DOHH2 (cell line): Measurements from ENCODE around the gene COL5A1.

ENCODE experiments used
- H3F3A ChIP-seq: fragments of 200-600 bp; sonication (generic), shearing (Covaris generic); 2 replicates; pipeline ENCODE4 v1.6.0; 2016; ENCODE audit warnings: antibody characterized with exemption, mild to moderate bottlenecking; ENCODE audit not compliant: control insufficient read depth, insufficient read depth
- H3K27ac ChIP-seq: fragments of 200-600 bp; sonication (generic); 2 replicates; pipeline ENCODE4 v1.5.1; 2014; ENCODE audit warnings: low read depth, mild to moderate bottlenecking, low read length, moderate library complexity
- H3K27me3 ChIP-seq: fragments of 200-600 bp; sonication (generic); 2 replicates; pipeline ENCODE4 v1.6.1; 2014; ENCODE audit warnings: mild to moderate bottlenecking, low read length, mixed read lengths; ENCODE audit not compliant: control insufficient read depth
- H3K36me3 ChIP-seq: fragments of 200-600 bp; sonication (generic); 2 replicates; pipeline ENCODE4 v1.6.1; 2014; ENCODE audit warnings: mild to moderate bottlenecking, low read length, moderate library complexity, mixed read lengths; ENCODE audit not compliant: control insufficient read depth
- H3K4me1 ChIP-seq: fragments of 200-600 bp; sonication (generic); 2 replicates; pipeline ENCODE4 v1.6.1; 2014; ENCODE audit warnings: mild to moderate bottlenecking, low read length, mixed read lengths; ENCODE audit not compliant: control insufficient read depth
- H3K4me2 ChIP-seq: fragments of 200-600 bp; sonication (generic); 2 replicates; pipeline ENCODE4 v1.6.0; 2014; ENCODE audit warnings: mild to moderate bottlenecking, low read length, moderate library complexity
- H3K4me3 ChIP-seq: fragments of 200-600 bp; sonication (generic); 2 replicates; pipeline ENCODE4 v1.5.1; 2014; ENCODE audit warnings: mild to moderate bottlenecking, low read length, mixed read lengths
- H3K79me2 ChIP-seq: fragments of 200-600 bp; sonication (generic); 2 replicates; pipeline ENCODE4 v1.6.1; 2014; ENCODE audit warnings: mild to moderate bottlenecking, low read length, mixed read lengths; ENCODE audit not compliant: control insufficient read depth
- H3K9me2 ChIP-seq: fragments of 200-600 bp; sonication (generic); replicated peaks from 2 replicates; pipeline ENCODE4 v1.6.1; 2014; ENCODE audit warnings: mild to moderate bottlenecking, low read length, mixed read lengths; ENCODE audit not compliant: control insufficient read depth
- H3K9me3 ChIP-seq: fragments of 200-600 bp; sonication (generic); 2 replicates; pipeline ENCODE4 v1.6.1; 2014; ENCODE audit warnings: antibody characterized with exemption, low read length, mixed read lengths; ENCODE audit not compliant: control insufficient read depth, insufficient read depth
- H4K20me1 ChIP-seq: fragments of 200-600 bp; sonication (generic); 2 replicates; pipeline ENCODE4 v1.6.0; 2014; ENCODE audit warnings: low read depth, mild to moderate bottlenecking, antibody characterized with exemption, low read length, moderate library complexity; ENCODE audit not compliant: control insufficient read depth, insufficient read depth
- EZH2phosphoT487 ChIP-seq: fragments of 200-600 bp; sonication (generic); IDR thresholded peaks from 2 replicates; pipeline ENCODE4 v1.6.1; 2017; ENCODE audit warnings: borderline replicate concordance, mild to moderate bottlenecking, antibody characterized with exemption, low read length, moderate library complexity, mixed read lengths
- TF ChIP-seq, protein P1 (sequence below): fragments of 200-600 bp; sonication (generic); IDR thresholded peaks from one replicate; pipeline ENCODE4 v1.5.1; 2014; ENCODE audit warnings: antibody characterized with exemption, mild to moderate bottlenecking, low read depth, low read length; ENCODE audit not compliant: poor library complexity, severe bottlenecking

The COL5A1 gene

DNA sequence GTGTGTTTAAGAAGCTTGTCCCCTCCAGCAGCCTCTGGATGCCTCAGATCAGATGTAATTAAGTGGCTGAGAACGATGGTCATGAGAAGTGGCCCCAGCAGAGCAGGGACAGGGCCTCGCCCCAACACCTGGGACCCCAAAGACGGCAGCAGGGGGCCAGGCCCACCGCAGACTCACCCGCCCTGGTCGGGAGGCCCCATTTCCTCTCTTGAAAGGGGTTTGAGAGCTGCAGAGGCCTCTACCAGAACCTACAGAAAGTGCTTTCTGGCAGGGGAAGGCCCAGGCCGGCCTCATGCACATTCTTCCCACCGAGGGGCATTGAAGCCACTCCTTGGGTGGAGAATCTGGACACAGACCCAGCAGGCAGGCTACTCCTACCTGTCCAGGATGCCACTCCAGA lies 153.8 kb downstream of the COL5A1 start:
- no peaks in the 10 kb centered on the region for H3F3A ChIP-seq
- H3K27ac ChIP-seq: no peak overlapping the region
- H3K9me2 ChIP-seq: no peaks in the 10 kb centered on the region
- H3K9me3 ChIP-seq: no peaks in the 10 kb centered on the region
- H4K20me1 ChIP-seq: no peaks in the 10 kb centered on the region
- no peaks in the 10 kb centered on the region for H3K36me3 ChIP-seq
- no peaks in the 10 kb centered on the region for H3K27me3 ChIP-seq
- H3K4me2 ChIP-seq: no peak overlapping the region
- no peaks in the 10 kb centered on the region for H3K4me1 ChIP-seq
- no peak for TF ChIP-seq EZH2phosphoT487
- TF ChIP-seq, protein P1, sequence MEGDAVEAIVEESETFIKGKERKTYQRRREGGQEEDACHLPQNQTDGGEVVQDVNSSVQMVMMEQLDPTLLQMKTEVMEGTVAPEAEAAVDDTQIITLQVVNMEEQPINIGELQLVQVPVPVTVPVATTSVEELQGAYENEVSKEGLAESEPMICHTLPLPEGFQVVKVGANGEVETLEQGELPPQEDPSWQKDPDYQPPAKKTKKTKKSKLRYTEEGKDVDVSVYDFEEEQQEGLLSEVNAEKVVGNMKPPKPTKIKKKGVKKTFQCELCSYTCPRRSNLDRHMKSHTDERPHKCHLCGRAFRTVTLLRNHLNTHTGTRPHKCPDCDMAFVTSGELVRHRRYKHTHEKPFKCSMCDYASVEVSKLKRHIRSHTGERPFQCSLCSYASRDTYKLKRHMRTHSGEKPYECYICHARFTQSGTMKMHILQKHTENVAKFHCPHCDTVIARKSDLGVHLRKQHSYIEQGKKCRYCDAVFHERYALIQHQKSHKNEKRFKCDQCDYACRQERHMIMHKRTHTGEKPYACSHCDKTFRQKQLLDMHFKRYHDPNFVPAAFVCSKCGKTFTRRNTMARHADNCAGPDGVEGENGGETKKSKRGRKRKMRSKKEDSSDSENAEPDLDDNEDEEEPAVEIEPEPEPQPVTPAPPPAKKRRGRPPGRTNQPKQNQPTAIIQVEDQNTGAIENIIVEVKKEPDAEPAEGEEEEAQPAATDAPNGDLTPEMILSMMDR: no peak
- no peaks in the 10 kb centered on the region for H3K79me2 ChIP-seq
- H3K4me3 ChIP-seq: no peak overlapping the region

DNA sequence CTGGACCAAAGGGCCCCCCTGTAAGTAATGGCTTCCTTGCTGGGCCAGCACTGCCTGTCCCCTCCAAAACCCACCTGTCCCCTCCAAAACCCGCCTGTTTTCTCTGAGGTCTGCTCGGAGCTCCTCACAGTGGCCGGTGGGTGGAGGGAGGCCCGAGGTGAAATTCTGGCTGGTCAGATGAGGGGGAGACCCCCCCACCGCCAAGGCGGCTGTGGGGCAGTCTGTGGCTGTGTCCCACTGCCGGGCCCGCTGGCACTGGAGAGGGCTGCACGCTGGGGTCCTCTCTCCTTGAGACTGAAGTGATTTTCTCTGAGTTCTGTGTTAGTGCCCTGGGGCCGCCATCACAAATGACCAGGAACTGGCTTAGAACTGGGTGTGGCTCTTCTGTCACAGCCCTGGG lies 155.3 kb downstream of the COL5A1 start:
- Histone ChIP-seq H3K36me3 (no peaks in the 10 kb centered on the region), H4K20me1 (no peaks in the 10 kb centered on the region), H3K27ac (no peak overlapping the region), H3K4me1 (no peaks in the 10 kb centered on the region), H3K4me2 (no peak overlapping the region), H3K9me3 (no peaks in the 10 kb centered on the region), H3K4me3 (no peak overlapping the region), H3K27me3 (no peaks in the 10 kb centered on the region), H3K9me2 (no peaks in the 10 kb centered on the region), H3F3A (no peaks in the 10 kb centered on the region), H3K79me2 (no peaks in the 10 kb centered on the region)
- TF ChIP-seq, protein P1: no peak
- no peak for TF ChIP-seq EZH2phosphoT487

DNA sequence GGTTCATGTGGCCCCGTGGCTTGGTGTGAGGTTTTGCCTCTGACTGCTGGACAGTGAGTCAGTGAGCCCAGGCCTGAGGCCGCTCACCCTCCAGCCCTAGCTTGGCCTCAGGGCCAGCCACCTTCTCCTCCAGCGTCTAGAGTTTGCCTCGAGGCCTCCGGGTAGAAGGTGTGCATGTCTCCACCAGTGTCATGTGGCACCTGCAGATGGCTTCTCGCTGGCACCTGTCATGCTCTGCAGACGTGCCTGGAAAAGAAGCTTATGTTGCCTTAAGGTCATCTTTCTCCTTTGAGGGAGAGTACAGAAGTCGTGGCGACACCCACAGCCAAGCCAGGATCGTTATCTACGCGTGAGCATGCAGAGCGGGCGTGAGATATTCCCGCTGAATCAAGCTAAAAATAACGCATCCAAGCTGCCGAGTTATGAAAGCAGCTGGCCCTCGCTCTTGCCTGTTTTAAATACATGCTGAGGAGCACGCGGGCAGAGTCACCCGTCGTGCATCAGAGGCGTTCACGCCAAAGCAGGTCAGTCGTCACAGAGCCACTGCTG lies 159.3 kb downstream of the COL5A1 start:
- no peak overlapping the region for H3K27ac ChIP-seq
- TF ChIP-seq, protein P1: no peak
- H3K9me2 ChIP-seq: no peaks in the 10 kb centered on the region
- H4K20me1 ChIP-seq: no peaks in the 10 kb centered on the region
- H3F3A ChIP-seq: no peaks in the 10 kb centered on the region
- no peaks in the 10 kb centered on the region for H3K9me3 ChIP-seq
- H3K4me2 ChIP-seq: no peak overlapping the region
- no peaks in the 10 kb centered on the region for H3K4me1 ChIP-seq
- no peaks in the 10 kb centered on the region for H3K79me2 ChIP-seq
- H3K4me3 ChIP-seq: no peak overlapping the region
- H3K27me3 ChIP-seq: no peaks in the 10 kb centered on the region
- no peaks in the 10 kb centered on the region for H3K36me3 ChIP-seq
